Peyer's patch (tissue), 4 donors: ENCODE data around the gene NSL1.

ENCODE experiments used
- CTCF ChIP-seq, 6 experiments: fragments of 450-650 bp in 4 of 6; fragments of 200-600 bp in 2 of 6; sonication (generic) in 1 of 6; IDR thresholded peaks; one replicate each; pipeline ENCODE4 v1.5.1; 2017 to 2019; ENCODE audit warnings: antibody characterized with exemption in 6 of 6, mild to moderate bottlenecking in 3 of 6, moderate library complexity in 1 of 6
- POLR2A ChIP-seq, 2 donors: fragments of 450-650 bp; IDR thresholded peaks; one replicate each; pipeline ENCODE4 v1.5.1; 2017; ENCODE audit warnings: antibody characterized with exemption in 2 of 2, mild to moderate bottlenecking in 2 of 2, moderate library complexity in 2 of 2

DNA sequence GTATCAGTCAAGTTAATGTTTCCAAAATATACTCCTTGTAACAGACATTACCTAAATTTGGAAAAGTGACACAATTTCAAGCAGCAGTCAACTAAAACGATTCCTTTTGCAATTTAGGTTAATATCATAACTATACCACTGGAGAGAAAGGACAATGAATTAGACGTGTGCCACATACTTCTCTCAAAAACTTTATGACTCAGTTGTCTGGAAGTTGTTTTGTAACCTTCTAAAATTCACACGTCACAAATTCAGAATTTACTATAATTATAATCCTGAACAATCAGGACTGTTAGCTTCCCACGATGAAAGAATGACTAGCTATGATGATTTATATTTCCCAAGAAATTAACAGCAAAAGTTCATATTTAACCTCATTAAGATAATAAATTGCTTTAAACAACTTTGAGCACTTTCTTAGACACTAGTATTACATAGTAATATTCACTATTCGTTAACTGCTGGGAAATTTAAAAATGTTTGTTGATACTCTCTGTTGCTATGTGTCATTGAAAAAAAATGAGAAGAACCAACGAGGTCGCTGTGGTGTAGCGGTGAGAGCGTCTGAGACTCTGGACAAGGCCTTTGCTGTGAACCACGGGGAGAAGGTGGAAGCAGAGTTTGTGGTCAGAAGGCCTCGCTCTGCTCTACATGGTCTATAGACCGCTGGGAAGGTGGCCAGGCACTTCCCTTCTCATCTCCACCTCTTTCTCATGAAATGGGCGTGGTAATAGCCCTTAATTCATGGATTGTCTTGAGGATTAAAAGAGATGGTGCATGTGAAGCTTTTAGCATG is 64.0 kb downstream of the NSL1 start:
- TF ChIP-seq CTCF (IDR thresholded peaks at IDR 0.05) = no peak
- TF ChIP-seq POLR2A (IDR thresholded peaks at IDR 0.05) = no peak
